ENCODE measurements around the gene GRID1. TPM values are rescaled to one million over a fixed set of nuclear protein-coding genes. Genes with fewer than 3 reads are reported as not detected.

GRID1 gene
- total RNA-seq, 4 donors from 2014 or later = 0.03 to 2.7 (median 0.49) TPM

- no peak overlapping the region for H3K27ac ChIP-seq
- H3K4me3 ChIP-seq = no peak overlapping the region
- 78 to 80% methylated on average over 1 of the region's 1 CpG for WGBS, 2 donors
- intact Hi-C loops (cut with DNase I) = no loop called here
- H3K36me3 ChIP-seq = no peaks in the 10 kb centered on the region
- peaks cover 0 to 2% (median 0%) of the 10 kb centered on the region in 3 donors for H3K4me1 ChIP-seq
- TF ChIP-seq POLR2A (IDR thresholded peaks at IDR 0.05) = no peak
- TF ChIP-seq CTCF (IDR thresholded peaks at IDR 0.05) = no peak
- H3K9me3 ChIP-seq = no peaks in the 10 kb centered on the region
- H3K27me3 ChIP-seq = no peaks in the 10 kb centered on the region
- DNase-seq = no peak
Measured at GRCh38 chr10:86038371-86038770, 328.2 kb downstream of the GRID1 start.

- DNase-seq = no peak
- intact Hi-C loops (cut with DNase I) = no loop called here
- no peaks in the 10 kb centered on the region for H3K4me1 ChIP-seq
- TF ChIP-seq POLR2A (IDR thresholded peaks at IDR 0.05) (no peak), CTCF (IDR thresholded peaks at IDR 0.05) (no peak)
- H3K9me3 ChIP-seq = no peaks in the 10 kb centered on the region
- no peak overlapping the region for H3K27ac ChIP-seq
- no peaks in the 10 kb centered on the region for H3K36me3 ChIP-seq
- 76 to 93% methylated on average over 5 of the region's 5 CpGs for WGBS, 2 donors
- no peak overlapping the region for H3K4me3 ChIP-seq
- H3K27me3 ChIP-seq = no peaks in the 10 kb centered on the region
Measured at GRCh38 chr10:86037096-86037495, 329.5 kb downstream of the GRID1 start.

- Histone ChIP-seq H3K27ac (no peak overlapping the region), H3K36me3 (no peaks in the 10 kb centered on the region), H3K27me3 (no peaks in the 10 kb centered on the region), H3K4me1 (no peaks in the 10 kb centered on the region), H3K9me3 (no peaks in the 10 kb centered on the region), H3K4me3 (no peak overlapping the region)
- intact Hi-C loops (cut with DNase I) = no loop called here
- DNase-seq = no peak
- TF ChIP-seq CTCF (IDR thresholded peaks at IDR 0.05) (no peak), POLR2A (IDR thresholded peaks at IDR 0.05) (no peak)
- 86 to 100% methylated on average over 2 to 5 of the region's 5 CpGs for WGBS, 2 donors
Measured at GRCh38 chr10:86036544-86036831, 330.1 kb downstream of the GRID1 start.

- H3K9me3 ChIP-seq = no peaks in the 10 kb centered on the region
- no peaks in the 10 kb centered on the region for H3K27me3 ChIP-seq
- intact Hi-C loops (cut with DNase I) = no loop called here
- no peak overlapping the region for H3K4me3 ChIP-seq
- 87 to 88% methylated on average over 5 of the region's 11 CpGs for WGBS, 2 donors
- H3K36me3 ChIP-seq = no peaks in the 10 kb centered on the region
- no peak for DNase-seq
- H3K27ac ChIP-seq = no peak overlapping the region
- TF ChIP-seq CTCF (IDR thresholded peaks at IDR 0.05) = no peak
- no peak for TF ChIP-seq POLR2A (IDR thresholded peaks at IDR 0.05)
- H3K4me1 ChIP-seq = no peaks in the 10 kb centered on the region
Measured at GRCh38 chr10:86035791-86036543, 330.6 kb downstream of the GRID1 start.

- intact Hi-C loops (cut with DNase I) = no loop called here
- no peak for DNase-seq
- Histone ChIP-seq H3K9me3 (no peaks in the 10 kb centered on the region), H3K36me3 (no peaks in the 10 kb centered on the region), H3K4me1 (no peaks in the 10 kb centered on the region), H3K4me3 (no peak overlapping the region), H3K27ac (no peak overlapping the region), H3K27me3 (no peaks in the 10 kb centered on the region)
- WGBS, 2 donors = 89 to 90% methylated on average over 1 of the region's 1 CpG
- no peak for TF ChIP-seq CTCF (IDR thresholded peaks at IDR 0.05)
- no peak for TF ChIP-seq POLR2A (IDR thresholded peaks at IDR 0.05)
Measured at GRCh38 chr10:86034710-86035109, 331.9 kb downstream of the GRID1 start.

Measured in esophagus squamous epithelium (tissue), 5 donors.